HCT116 (cell line): Measurements from ENCODE around the gene ADAM10. TPM values are rescaled to one million over a fixed set of nuclear protein-coding genes. Genes with fewer than 3 reads are reported as not detected.

Experiments used
- ATAC-seq: fragments of 200-7000 bp; cut with Tn5 transposase; 2 replicates; pipeline ENCODE4 v1.9.1; 2020; ENCODE audit warnings: mild to moderate bottlenecking, moderate library complexity
- BruUV-seq: library from RNA; stranded (reverse); fragments of 400-500 nt; replicated peaks from 2 replicates; lab custom pipeline; 2021; lab: Mats Ljungman, UMichigan
- CTCF ChIA-PET: fragments of 300-600 bp; sonication (Branson Sonifier 250); formaldehyde crosslinking; loops from one replicate; lab custom pipeline; 2021; ENCODE audit warnings: antibody characterized with exemption; lab: Charles Lee
- POLR2A ChIA-PET: fragments of 300-600, 350-600 bp; sonication (Branson Sonifier 250); formaldehyde crosslinking; loops from one replicate; lab custom pipeline; 2021; ENCODE audit warnings: antibody characterized with exemption; lab: Charles Lee
- RAD21 ChIA-PET, 2 experiments: fragments of 300-600 bp; sonication (Branson Sonifier 250); formaldehyde crosslinking; loops; one replicate each; lab custom pipeline; 2023; ENCODE audit warnings: low total read pairs in 2 of 2; ENCODE audit not compliant: uncharacterized antibody in 2 of 2, unreplicated experiment in 2 of 2, low non-redundant PET in 1 of 2; lab: Charles Lee
- DNase-seq: peaks from one replicate; pipeline ENCODE4 v3.0.0-alpha.2; 2010; ENCODE audit warnings: low read depth, low spot score
- H2AFZ ChIP-seq: fragments of 200-600 bp; shearing (Covaris generic), sonication (generic); 2 replicates; pipeline ENCODE4 v1.6.1; 2017; ENCODE audit warnings: low read depth, mixed run types, mixed read lengths, antibody characterized with exemption, low read length; ENCODE audit not compliant: poor library complexity, severe bottlenecking
- H3K27ac ChIP-seq: 2 replicates; pipeline ENCODE4 v1.5.1; 2012; ENCODE audit warnings: low read depth, low read length
- H3K27me3 ChIP-seq: fragments of 200-600 bp; sonication (generic); 2 replicates; pipeline ENCODE4 v1.6.1; 2016; ENCODE audit warnings: mixed run types, low read length, mixed read lengths; ENCODE audit not compliant: insufficient read depth
- H3K36me3 ChIP-seq, 2 experiments: fragments of 200-500 bp in 1 of 2; fragments of 200-600 bp in 1 of 2; sonication (Bioruptor generic) in 1 of 2; sonication (generic) in 1 of 2; 2 replicates each; pipeline versions ENCODE4 v1.5.1 to v1.6.1; 2014 to 2016; ENCODE audit warnings: low read length in 2 of 2, inconsistent platforms in 1 of 2, mixed read lengths in 1 of 2, mixed run types in 1 of 2; ENCODE audit not compliant: insufficient read depth in 2 of 2, control insufficient read depth in 1 of 2
- H3K4me1 ChIP-seq, 2 experiments: fragments of 200-600 bp in 1 of 2; sonication (generic) in 1 of 2; 2 replicates each; pipeline versions ENCODE4 v1.5.1 to v1.6.1; 2012 to 2017; ENCODE audit warnings: low read length in 2 of 2, inconsistent platforms in 1 of 2, mild to moderate bottlenecking in 1 of 2, mixed read lengths in 1 of 2, mixed run types in 1 of 2, moderate library complexity in 1 of 2; ENCODE audit not compliant: insufficient read depth in 2 of 2, control insufficient read depth in 1 of 2
- H3K4me2 ChIP-seq: fragments of 200-600 bp; sonication (generic); 2 replicates; pipeline ENCODE4 v1.6.1; 2017; ENCODE audit warnings: mixed run types, low read length, mixed read lengths
- H3K4me3 ChIP-seq, 2 experiments: fragments of 200-600 bp in 1 of 2; sonication (generic) in 1 of 2; replicated peaks in 1 of 2; 2 replicates each; pipeline ENCODE4 v1.5.1; 2011 to 2016; ENCODE audit warnings: low read length in 2 of 2, control low read depth in 1 of 2, low read depth in 1 of 2, mild to moderate bottlenecking in 1 of 2, mixed read lengths in 1 of 2, mixed run types in 1 of 2
- H3K79me2 ChIP-seq: fragments of 200-600 bp; sonication (generic); 2 replicates; pipeline ENCODE4 v1.6.1; 2017; ENCODE audit warnings: mild to moderate bottlenecking, mixed run types, low read length, moderate library complexity, mixed read lengths; ENCODE audit not compliant: insufficient read depth
- H3K9ac ChIP-seq: fragments of 200-600 bp; sonication (generic); 2 replicates; pipeline ENCODE4 v1.6.1; 2016; ENCODE audit warnings: low read length, mixed read lengths
- H3K9me2 ChIP-seq: fragments of 200-600 bp; sonication (generic), shearing (Covaris generic); 2 replicates; pipeline ENCODE4 v1.6.1; 2017; ENCODE audit warnings: mixed run types, mild to moderate bottlenecking, moderate library complexity; ENCODE audit not compliant: insufficient read depth
- H3K9me3 ChIP-seq, 2 experiments: fragments of 200-500 bp in 1 of 2; fragments of 200-600 bp in 1 of 2; sonication (Bioruptor generic) in 1 of 2; sonication (generic) in 1 of 2; 2 replicates each; pipeline ENCODE4 v1.6.1; 2014 to 2017; ENCODE audit warnings: low read length in 2 of 2, mixed read lengths in 2 of 2, inconsistent platforms in 1 of 2, low read depth in 1 of 2, mild to moderate bottlenecking in 1 of 2, mixed run types in 1 of 2, moderate library complexity in 1 of 2; ENCODE audit not compliant: control insufficient read depth in 1 of 2, insufficient read depth in 1 of 2
- H4K20me1 ChIP-seq: fragments of 200-600 bp; sonication (generic), shearing (Covaris generic); 2 replicates; pipeline ENCODE4 v1.6.1; 2017; ENCODE audit warnings: mixed run types, mild to moderate bottlenecking, moderate library complexity; ENCODE audit not compliant: insufficient read depth
- CBX3 ChIP-seq: IDR thresholded peaks from 2 replicates; pipeline ENCODE4 v1.6.1; 2012; ENCODE audit warnings: low read depth
- CTCF ChIP-seq, 3 experiments: fragments of 200-600 bp in 1 of 3; sonication (generic) in 1 of 3; IDR thresholded peaks in 2 of 3; conservative IDR thresholded peaks in 1 of 3; 2 replicates each; pipeline ENCODE4 v1.5.1; 2012 to 2017; ENCODE audit warnings: low read depth in 2 of 3, low read length in 2 of 3, antibody characterized with exemption in 1 of 3, borderline replicate concordance in 1 of 3, control low read depth in 1 of 3, mild to moderate bottlenecking in 1 of 3, mixed read lengths in 1 of 3, mixed run types in 1 of 3, moderate library complexity in 1 of 3; ENCODE audit not compliant: insufficient read depth in 1 of 3
- EGR1 ChIP-seq: IDR thresholded peaks from 2 replicates; pipeline ENCODE4 v1.6.1; 2012; ENCODE audit warnings: low read depth
- EZH2phosphoT487 ChIP-seq: fragments of 200-600 bp; IDR thresholded peaks from 2 replicates; pipeline ENCODE4 v1.6.1; 2018; ENCODE audit warnings: antibody characterized with exemption, borderline replicate concordance
- FOSL1 ChIP-seq: IDR thresholded peaks from 2 replicates; pipeline ENCODE4 v1.6.1; 2012; ENCODE audit warnings: low read depth
- JUND ChIP-seq: IDR thresholded peaks from 2 replicates; pipeline ENCODE4 v1.6.1; 2012
- POLR2AphosphoS5 ChIP-seq: IDR thresholded peaks from 2 replicates; pipeline ENCODE4 v1.6.1; 2011; ENCODE audit warnings: mild to moderate bottlenecking, low read depth, low read length, moderate library complexity
- SP1 ChIP-seq: IDR thresholded peaks from 2 replicates; pipeline ENCODE4 v1.6.1; 2012; ENCODE audit warnings: low read depth
- TCF7L2 ChIP-seq: IDR thresholded peaks from 2 replicates; pipeline ENCODE4 v1.7.0; 2011; ENCODE audit warnings: borderline replicate concordance, inconsistent platforms; ENCODE audit not compliant: insufficient read depth, insufficient read length; ENCODE audit errors: extremely low read depth
- ZFX ChIP-seq: fragments of 450-650 bp; IDR thresholded peaks from 2 replicates; pipeline ENCODE4 v1.6.1; 2017
- ZNF274 ChIP-seq: fragments of 200-500 bp; sonication (Bioruptor generic); IDR thresholded peaks from 2 replicates; pipeline ENCODE4 v1.6.1; 2014; ENCODE audit warnings: mild to moderate bottlenecking, low read depth, low read length, inconsistent platforms
- intact Hi-C: fragments of 100-400 bp; cut with micrococcal nuclease; formaldehyde crosslinking; loops from 2 replicates; pipeline ENCODE4 v1.10.0; 2022
- total RNA-seq: library from RNA; stranded (reverse); gene quantifications from one replicate; pipeline ENCODE4 v1.2.1, GENCODE V29; 2021; ENCODE audit not compliant: unreplicated experiment
- TF ChIP-seq, protein P1 (sequence below): IDR thresholded peaks from 2 replicates; pipeline ENCODE4 v1.6.1; 2012

ADAM10 gene
- total RNA-seq, 1 experiment from 2014 or later = 158 TPM

DNA sequence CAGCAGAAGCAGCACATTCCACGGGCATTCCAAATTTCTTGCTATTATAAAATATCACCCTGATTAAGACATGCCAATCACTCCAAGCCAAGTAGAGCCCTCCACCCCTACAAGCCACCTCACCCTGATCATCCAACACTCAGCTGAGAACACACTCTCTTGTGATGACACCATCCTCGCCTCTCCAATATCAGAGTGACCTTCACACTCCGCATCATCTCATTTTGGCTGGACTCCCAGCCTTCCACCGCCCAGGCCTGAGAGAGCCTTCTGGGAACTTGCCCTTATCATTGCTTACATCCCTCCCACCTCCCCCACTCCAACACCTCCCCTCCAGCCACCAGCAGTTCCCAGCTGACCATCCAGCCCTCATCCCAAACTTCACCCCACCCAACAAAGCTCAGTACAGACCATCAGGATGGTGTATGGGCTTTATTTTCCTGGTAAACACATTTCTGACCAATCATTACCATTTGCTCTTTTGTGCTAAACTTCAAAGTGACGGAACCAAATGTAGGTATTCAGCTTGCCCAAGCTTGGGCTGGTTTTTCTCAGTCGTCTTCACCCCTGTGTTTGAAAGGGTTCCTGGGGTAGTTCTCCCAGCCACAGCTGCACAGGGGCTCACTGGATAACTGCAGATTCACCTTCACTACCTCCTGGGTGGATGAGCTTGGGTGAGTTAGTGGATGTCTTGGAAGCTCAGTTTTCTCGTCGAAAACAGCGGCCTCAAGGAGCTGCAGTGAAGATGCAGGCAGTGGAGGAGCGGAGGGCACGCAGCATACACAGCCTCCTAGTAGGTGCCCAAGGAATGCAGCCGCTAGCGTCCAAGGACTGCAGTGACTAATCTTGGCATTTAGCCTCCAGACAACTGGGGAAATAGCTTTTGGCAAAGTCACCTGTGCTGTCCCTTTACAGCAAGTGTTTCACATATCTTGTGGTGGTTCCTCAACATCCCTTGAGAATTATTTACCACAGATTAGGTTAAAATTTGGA, 202.6 kb downstream of the ADAM10 start:
- POLR2A ChIA-PET = interaction anchor here (0.6 kb wide), 1 partner anchor 435 kb away, joined by 4 read pairs; no protein-coding TSS in a partner anchor
- CTCF ChIA-PET = interaction anchor here (1.0 kb wide), 1 partner anchor 9 kb away, joined by 4 read pairs; no protein-coding TSS in a partner anchor
- no peaks in the 10 kb centered on the region for H3K9me3 ChIP-seq
- no peaks in the 10 kb centered on the region for H4K20me1 ChIP-seq
- intact Hi-C loops = no loop called here
- H3K9ac ChIP-seq = no peak overlapping the region
- TF ChIP-seq, protein P1, sequence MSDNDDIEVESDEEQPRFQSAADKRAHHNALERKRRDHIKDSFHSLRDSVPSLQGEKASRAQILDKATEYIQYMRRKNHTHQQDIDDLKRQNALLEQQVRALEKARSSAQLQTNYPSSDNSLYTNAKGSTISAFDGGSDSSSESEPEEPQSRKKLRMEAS = 0 out of 2 replicates have a peak, but pooled peaks have one; percentile 45
- no peak for TF ChIP-seq ZFX
- TF ChIP-seq SP1 = peak; percentile 53
- no peak for TF ChIP-seq ZNF274
- peak; percentile 73 for TF ChIP-seq JUND
- TF ChIP-seq EZH2phosphoT487 = no peak
- peak; percentile 76; the same call in 1 of the 2 replicates for TF ChIP-seq CBX3
- TF ChIP-seq EGR1 = no peak
- peak; percentile 32; the same call in 1 of the 2 replicates for TF ChIP-seq POLR2AphosphoS5
- TF ChIP-seq CTCF (IDR thresholded peaks at IDR 0.05 in 2 of 3, conservative IDR thresholded peaks at IDR 0.05 in 1 of 3; ENCODE audit: borderline replicate concordance in 1 of 3, insufficient read depth in 1 of 3, low read depth in 2 of 3, low read length in 2 of 3) = no peak
- peak; percentile 36 for TF ChIP-seq TCF7L2
- TF ChIP-seq FOSL1 = peak; percentile 71
- H3K4me2 ChIP-seq = peak overlapping the region; percentile 62
- ATAC-seq (peak; percentile 95), DNase-seq (peak; percentile 76)
- H3K4me3 ChIP-seq = peak overlapping the region in 1 of 2 experiments; percentile 28; a peak in 2 of 4 replicates
- H3K27ac ChIP-seq = peak overlapping the region; percentile 58
- no peaks in the 10 kb centered on the region for H3K9me2 ChIP-seq
- no TSS peak for BruUV-seq
- H3K36me3 ChIP-seq = no peaks in the 10 kb centered on the region
- no peaks in the 10 kb centered on the region for H3K79me2 ChIP-seq
- no peaks in the 10 kb centered on the region for H3K27me3 ChIP-seq
- peaks cover 20 to 30% of the 10 kb centered on the region in 2 experiments for H3K4me1 ChIP-seq
- peak overlapping the region; percentile 43 for H2AFZ ChIP-seq
- RAD21 ChIA-PET = interaction anchor here in 1 of 2 experiments (0.5 kb wide), 1 partner anchor 34 kb away, joined by 4 read pairs; no protein-coding TSS in a partner anchor
